GM12865 (cell line): ENCODE data around the gene FMN2.

Source experiments
- DNase-seq: peaks from one replicate; pipeline ENCODE4 v3.0.0; 2010; ENCODE audit warnings: low read depth
- H3K4me3 ChIP-seq: 2 replicates; pipeline ENCODE4 v1.5.1; 2011; ENCODE audit warnings: mild to moderate bottlenecking, low read depth, low read length, control low read depth
- TF ChIP-seq, protein P1 (sequence below): IDR thresholded peaks from 2 replicates; pipeline ENCODE4 v1.5.1; 2011; ENCODE audit warnings: low read length, control low read depth, low read depth, inconsistent platforms; ENCODE audit not compliant: insufficient read depth; ENCODE audit errors: missing control alignments

FMN2 gene

DNA sequence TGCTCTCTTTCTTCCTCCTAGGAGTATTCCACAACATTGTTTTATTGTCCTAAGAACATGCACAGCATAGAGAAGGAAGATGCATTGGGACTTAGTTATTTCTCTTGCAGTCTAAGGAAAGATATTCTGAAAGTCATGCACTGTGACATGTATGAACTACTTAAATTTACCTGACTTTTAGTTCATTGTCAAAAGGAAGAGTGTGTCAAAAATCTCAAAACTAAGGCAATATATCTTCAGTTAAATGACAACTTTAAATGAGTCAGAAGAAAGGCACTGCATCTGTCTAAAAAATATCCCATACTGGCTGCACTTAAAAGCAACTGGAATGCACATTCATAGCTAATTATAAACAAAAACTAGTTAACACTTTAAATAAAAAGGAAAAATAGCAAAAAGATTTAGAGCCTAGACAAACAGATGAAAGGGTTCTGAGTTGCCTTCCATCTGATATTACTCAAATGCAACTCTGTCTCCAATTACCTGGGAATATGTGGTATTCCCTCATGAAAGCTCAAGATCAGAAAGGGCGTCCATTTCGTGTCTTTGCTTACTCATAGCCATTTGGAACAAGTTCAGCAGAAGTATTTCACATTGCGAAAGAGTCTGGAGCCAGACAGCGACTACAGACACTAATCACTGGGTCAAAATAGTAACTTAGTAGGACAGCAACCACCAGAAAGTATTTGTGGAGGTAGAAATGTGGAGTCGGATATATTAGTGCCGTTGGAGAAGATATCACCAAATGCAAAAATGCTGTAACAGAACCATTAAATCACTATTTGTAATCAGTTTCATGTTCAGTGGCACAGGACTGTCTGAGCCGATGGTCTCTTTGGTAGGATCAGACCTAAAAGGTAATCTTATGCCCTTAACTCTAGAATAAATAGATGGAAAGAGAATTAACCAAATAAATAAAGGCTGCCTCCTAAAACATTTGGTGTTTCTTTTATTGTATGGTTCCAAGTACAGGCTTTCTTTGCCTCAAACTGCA lies 294.6 kb downstream of the FMN2 start:
- H3K4me3 ChIP-seq: no peak overlapping the region
- no peak for DNase-seq

DNA sequence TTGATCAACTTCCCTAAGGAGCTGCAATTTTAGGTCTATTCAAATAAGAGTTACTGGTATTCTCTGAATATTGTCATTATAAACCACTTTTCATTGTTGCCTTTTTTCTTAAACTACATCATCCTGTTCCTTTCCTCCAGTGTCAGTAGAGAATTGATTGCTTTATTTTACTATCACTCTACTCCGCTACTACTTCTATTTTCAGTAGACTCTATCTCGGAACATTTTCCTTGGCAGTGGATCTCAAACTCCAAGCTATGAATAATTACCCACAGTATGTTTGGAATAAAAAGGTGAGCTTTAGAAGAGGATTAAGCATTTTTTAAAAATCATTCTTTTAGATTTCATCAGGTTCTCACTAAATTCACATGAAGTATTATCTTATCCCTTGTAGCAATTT lies 295.4 kb downstream of the FMN2 start:
- TF ChIP-seq, protein P1, sequence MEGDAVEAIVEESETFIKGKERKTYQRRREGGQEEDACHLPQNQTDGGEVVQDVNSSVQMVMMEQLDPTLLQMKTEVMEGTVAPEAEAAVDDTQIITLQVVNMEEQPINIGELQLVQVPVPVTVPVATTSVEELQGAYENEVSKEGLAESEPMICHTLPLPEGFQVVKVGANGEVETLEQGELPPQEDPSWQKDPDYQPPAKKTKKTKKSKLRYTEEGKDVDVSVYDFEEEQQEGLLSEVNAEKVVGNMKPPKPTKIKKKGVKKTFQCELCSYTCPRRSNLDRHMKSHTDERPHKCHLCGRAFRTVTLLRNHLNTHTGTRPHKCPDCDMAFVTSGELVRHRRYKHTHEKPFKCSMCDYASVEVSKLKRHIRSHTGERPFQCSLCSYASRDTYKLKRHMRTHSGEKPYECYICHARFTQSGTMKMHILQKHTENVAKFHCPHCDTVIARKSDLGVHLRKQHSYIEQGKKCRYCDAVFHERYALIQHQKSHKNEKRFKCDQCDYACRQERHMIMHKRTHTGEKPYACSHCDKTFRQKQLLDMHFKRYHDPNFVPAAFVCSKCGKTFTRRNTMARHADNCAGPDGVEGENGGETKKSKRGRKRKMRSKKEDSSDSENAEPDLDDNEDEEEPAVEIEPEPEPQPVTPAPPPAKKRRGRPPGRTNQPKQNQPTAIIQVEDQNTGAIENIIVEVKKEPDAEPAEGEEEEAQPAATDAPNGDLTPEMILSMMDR: no peak
- H3K4me3 ChIP-seq: no peak overlapping the region
- DNase-seq: no peak

More for the DNA sequence above, 294.6 kb downstream of the FMN2 start:
- TF ChIP-seq, protein P1: no peak

DNA sequence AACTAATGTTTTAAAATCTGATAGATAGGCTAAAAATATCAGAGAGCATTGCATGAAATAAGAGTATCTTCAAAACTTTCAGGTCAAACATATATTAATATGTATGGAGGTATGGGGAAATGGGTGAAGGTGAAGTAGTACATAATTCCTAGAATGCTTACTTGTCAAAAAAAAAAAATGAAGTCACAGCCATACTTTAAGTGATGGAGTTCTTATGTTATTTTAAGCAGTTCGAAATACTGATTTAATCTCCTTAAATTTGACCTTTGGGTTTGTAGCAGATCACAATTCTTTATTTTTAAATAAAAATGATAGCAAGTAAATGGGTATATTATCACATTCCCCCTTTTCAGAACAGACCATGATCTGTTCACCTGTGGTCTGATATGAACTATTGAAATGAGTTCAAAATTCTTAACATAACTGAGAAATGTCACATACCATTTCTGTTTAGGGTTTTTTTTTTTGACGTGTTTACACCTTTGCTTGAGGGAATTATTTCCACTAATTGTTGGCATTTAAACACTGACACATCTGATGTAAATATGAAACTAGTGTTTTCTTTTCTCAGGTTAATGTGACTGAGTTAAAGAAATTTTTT lies 300.1 kb downstream of the FMN2 start:
- H3K4me3 ChIP-seq: no peak overlapping the region
- TF ChIP-seq, protein P1: no peak

DNA sequence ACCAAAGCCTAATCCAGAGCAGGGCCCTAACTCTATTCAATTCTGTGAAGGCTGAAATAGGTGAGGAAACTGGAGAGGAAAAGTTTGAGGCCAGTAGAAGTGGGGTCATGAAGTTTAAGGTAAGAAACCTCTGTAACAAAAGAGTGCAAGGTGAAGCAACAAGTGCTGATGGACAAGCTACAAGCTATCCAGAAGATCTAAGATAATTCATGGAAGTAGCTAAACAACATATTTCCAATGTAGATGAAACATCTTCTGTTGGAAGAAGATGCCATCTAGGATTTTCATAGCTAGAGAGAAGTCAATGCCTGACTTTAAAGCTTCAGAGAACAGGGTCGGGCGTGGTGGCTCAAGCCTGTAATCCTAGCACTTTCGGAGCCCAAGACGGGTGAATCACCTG lies 302.7 kb downstream of the FMN2 start:
- TF ChIP-seq, protein P1: no peak
- DNase-seq: no peak
- H3K4me3 ChIP-seq: no peak overlapping the region

More for the DNA sequence above, 300.1 kb downstream of the FMN2 start:
- DNase-seq: no peak

DNA sequence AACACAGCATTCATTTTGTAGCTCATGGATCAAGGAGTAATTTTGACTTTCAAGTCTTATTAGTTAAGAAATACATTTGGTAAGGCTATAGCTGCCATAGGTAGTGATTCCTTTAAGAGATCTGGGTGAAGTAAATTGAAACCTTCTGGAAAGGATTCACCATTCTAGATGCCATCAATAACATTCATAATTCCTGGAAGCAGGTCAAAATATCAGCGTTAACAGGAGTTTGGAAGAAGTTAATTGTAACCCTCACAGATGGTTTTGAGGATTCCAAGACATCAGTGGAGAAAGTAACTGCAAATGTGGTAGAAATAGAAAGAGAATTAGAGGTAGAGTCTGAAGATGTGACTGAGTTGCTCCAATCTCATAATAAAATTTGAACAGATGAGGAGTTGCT lies 303.7 kb downstream of the FMN2 start:
- H3K4me3 ChIP-seq: no peak overlapping the region
- TF ChIP-seq, protein P1: no peak
- DNase-seq: no peak

DNA sequence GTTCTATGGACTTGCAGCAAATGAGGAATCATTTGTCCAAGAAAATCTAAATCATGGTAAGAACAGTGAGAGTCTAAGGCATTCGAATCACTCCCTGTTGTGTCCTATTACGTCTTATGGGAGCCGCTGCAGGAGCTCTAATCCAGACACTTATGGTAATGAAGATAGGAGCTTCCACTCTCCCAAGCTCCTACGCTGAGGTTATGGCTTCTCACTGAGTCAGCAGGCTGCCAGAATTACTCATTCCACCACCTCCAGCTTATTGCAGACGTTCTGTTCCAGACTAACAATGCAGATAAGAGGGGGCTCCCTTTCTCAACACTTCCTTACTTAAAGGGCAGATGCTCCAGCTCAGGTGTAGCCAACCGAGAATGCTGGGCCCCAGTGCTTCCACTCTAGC lies 307.7 kb downstream of the FMN2 start:
- no peak overlapping the region for H3K4me3 ChIP-seq
- DNase-seq: no peak
- TF ChIP-seq, protein P1: no peak
